ENCODE results near the gene MRPL24.
"Not testable (repeated sequence)": the region's sequence is repeated elsewhere in the genome, so short reads cannot be mapped to it uniquely, and the experiment has no call there.

MRPL24 gene

GRCh38 chr1:156757572-156758253, 16.8 kb upstream of the MRPL24 start:
- DNase-seq, result not testable (repeated sequence)

GRCh38 chr1:156756355-156756754, 15.5 kb upstream of the MRPL24 start:
- DNase-seq, result no peak

DNA sequence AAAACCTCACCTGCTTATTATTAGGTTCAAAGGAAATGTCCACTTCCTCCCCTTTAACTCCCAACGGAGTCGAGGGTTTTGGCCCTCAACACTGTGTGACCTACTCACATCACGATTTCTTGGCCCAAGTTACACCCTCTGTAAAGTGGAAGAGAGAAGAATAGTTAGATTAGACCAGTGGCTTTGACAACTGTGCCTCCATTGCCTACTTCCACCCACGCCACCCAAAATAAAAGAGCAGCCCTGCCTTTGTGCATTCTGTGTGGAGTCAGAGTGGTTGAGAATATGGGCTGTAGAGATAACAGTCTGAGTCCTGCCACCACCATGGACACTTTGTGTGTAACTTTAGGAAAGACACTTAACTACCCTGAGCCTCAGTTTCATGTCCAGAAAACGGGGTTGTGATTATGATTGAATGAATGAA, 14.7 kb upstream of the MRPL24 start:
- no peak for DNase-seq

DNA sequence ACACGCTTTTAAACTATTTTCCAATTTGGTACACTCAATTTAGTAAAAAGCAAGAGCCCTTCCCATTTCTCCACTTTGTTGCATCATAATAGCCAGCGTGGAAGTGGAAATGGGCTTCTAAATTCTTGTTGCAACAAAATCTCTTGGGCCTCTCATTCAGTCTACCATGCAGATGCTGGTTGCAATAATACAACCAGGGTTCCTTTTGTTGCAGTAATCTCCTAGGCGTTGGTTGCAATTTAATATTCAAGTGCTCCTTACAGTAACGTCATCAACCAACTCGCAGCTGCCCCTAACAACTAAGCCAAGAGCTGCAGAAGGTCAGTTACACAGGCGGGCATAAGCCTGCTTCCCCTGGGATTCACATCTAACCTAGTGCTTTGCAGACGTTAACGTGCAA, 13.3 kb upstream of the MRPL24 start:
- DNase-seq, result no peak

- DNase-seq, result no peak
Measured at GRCh38 chr1:156752843-156753482, 12.1 kb upstream of the MRPL24 start.

- DNase-seq, result peak; percentile 94
Measured at GRCh38 chr1:156751757-156752481, 11.0 kb upstream of the MRPL24 start.

GRCh38 chr1:156751451-156751756, 10.5 kb upstream of the MRPL24 start, which contains the start of gene HDGF:
TSS of gene HDGF (minus strand) at chr1:156751675. CDS start at chr1:156751429, 246 bp downstream.
- DNase-seq, result no peak

DNA sequence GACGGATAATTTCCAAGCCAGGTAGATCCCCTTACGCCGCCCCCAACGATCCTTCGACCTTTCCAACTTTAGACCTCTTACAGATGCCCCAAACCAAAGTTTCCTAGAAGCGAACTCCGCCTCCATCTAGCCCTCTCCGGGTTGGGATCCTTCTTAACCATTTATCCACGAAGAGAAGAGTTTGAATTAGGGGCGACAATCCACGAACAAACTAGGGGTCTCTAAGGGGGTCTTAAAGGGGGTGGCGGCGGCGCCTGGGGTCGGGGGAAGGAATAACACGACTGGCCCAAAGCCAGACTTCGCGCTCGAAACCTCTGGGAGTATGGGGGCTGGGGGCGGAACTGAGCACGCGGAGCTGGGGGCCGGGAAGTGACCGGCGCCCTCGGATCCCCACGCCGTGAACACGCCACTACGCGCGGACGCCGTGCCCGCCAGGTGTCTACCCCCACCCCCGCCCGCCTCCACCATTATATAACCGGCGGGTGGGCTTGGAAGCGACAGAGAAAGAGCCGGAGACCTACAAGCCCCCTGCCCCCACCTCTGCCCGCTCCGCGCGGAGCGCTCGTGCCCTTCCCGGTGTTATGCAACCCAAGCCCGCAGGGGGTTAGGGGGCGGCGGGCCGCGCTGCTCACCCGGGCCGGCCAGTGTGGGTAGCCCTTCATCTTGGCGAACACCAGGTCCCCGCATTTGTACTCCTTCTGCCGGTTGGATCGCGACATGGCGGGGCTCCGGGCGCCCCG, 10.0 kb upstream of the MRPL24 start:
- DNase-seq, result peak; percentile 31

DNA sequence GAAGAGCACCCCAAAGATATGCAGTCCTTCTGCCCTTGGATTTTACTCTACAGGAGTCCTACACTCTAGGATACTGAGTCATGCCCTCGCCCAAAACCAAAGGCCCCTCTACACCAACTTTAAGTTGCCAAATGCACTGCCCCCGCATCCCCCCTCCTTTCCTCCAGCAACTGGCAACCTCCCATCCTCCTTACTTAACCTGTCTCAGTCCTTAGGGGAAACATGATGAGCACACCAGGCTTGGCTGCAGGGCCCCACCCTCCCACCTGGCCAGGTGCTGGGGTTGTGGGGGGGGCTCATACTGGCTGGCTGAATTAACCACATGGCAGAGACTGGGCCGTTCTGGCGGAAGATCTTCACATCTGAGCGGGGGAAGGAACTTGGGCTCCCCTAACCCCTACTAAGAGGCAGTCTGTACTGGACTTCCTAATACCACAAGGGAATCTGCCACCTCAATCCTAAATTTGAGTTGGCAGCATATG, 9.3 kb upstream of the MRPL24 start:
- DNase-seq, result peak; percentile 38

DNA sequence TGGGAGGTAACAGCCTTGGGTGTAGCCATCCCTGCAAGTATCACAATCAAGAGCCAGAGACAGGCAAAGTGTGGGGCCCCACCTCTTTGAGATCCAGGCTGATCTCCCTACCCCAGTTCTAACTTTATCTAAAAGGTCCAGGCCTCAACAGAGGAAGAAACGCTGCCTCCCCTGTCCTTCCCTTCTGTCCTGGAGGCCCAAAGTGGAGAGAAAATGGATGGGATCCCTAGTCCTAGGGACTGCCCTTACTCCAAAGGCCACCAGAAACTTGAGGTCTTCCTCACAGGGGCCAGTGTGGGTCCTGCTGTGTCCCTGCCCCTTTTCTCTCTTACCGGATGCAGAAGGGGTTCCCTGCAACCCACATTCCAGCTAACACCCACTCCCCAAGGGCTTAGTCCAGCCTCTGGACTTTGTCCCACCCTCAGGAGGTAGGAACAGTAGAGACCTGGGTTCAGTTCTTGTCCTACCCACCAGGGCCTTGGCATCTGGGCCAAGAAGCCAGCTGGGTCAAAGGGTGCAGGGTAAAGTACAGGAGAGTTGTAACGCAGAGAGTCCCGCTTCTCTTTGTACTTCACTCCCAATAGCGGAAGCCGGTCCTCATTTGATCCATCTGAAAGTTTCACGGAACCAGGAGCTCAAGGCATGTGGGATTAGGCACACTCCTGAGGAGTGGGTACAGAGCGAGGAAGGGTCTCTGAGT, 8.7 kb upstream of the MRPL24 start:
- no peak for DNase-seq

- DNase-seq, result no peak
Measured at GRCh38 chr1:156748670-156749418, 8.0 kb upstream of the MRPL24 start.

DNA sequence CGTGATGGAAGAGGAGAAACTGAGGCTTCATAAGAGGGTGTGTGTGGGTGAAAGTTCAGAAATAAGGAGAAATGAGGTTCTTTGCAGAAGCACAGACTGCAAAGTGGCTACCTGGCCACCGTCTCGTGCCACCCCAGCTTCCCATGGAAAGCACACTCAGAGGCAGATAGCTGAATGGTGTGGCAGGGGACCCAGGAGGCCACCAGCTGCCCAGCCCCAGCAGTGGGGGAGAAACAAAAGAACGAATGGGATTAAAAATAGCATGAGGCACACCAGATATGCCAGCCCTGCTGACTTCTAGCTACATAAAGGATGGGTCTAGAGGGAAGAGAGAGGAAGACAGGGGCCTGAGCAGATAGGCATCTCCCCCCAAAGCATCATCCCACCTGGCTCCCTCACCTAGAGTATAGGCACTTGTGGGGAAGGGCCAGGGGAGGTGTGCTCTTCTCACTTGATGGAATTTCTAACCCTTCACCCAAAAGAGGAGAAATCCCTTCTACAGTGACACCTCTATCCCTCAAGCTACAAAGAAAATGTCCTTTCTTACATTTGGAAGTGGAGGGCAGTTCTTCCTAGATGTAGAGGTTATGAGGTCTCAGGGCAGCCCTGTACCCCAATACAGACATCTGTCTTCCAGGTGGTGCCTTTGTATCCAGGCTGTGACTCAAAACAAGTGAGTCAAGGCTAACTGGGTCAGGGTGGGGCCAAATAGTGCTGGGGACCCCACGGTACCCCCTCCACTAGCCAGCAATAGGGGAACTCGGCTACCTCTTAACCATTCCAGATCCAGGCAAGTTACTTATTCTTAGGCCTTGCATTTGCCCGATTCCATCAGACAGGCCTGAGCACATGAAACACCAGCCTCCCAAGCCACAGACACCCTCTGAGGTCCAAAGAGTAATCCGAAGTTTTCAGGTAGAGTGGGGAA, 7.1 kb upstream of the MRPL24 start:
- no peak for DNase-seq

GRCh38 chr1:156746728-156747631, 6.1 kb upstream of the MRPL24 start:
- peak; percentile 69 for DNase-seq

GRCh38 chr1:156746406-156746727, 5.5 kb upstream of the MRPL24 start:
- DNase-seq, result no peak

DNA sequence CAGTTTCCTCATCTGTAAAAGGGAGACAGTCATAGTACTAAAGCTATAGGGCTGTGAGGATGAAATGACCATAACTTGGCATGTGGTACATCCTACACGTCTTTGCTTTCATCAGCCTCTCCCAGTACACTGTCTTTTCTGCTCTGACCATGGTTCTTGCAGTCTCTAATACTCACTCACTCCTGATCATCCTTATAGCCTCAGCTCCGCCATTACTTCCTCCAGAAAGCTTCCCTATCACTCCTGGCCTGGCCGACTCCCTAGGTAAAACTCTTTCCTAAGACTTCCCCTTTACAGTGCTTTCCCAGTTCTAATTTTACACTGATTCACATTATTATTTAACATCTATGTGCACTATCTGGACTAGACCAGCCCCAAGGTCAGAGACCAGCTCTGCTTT, 5.0 kb upstream of the MRPL24 start:
- no peak for DNase-seq

DNA sequence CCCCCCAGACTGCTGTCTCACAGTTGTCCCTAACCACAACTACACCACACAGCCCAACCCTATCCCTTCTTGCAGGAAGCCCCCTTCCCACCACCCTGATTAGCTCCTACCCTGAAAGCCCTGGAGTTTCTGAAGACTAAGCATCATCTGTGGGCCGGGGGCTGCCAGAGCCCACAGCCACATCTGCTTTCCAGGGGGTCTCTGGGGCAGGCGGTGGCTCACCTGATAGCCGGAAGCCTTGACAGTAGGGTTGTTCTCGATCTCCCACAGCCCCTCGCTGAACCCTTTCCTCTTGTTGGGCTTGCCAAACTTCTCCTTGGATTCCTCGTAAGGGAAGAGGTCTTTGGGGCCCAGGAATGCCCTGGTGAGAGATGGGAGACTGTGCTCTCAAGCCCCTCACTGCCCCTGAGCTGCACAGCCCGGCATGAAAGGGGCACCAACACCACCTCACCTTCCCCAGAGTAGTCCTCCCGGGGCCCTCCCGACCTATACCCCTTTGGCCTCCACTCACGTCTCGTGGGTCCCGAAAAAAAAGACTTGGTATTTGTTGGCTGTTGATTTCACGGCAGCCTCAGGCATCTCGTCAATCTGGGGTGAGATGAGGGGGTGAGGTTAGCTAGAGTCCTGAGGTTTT, 4.0 kb upstream of the MRPL24 start:
- no peak for DNase-seq

DNA sequence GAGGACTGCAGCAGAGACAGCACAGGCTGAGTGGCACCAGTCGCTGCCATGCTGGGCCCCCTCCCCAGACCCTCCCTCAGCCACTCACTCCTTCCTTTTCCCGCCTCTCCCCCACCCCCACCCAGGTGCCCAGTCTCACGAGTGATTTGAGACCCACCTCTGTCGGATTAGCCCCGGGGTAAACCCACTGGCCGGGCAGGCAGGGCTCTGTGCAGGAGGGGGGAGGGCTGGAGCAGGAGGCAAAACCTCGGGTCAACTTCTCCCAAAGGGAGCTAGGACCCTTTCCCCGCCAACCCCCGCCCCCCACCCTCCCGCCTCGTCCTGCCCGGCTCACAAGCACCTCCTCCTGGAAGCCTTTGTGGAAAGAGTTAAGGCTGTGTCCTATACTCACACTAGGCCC, 3.5 kb upstream of the MRPL24 start:
- no peak for DNase-seq

GRCh38 chr1:156743367-156744302, 2.7 kb upstream of the MRPL24 start:
- DNase-seq, result no peak
